Lower lobe of right lung (tissue), 2 donors: ENCODE measurements around the gene ANKH. TPM values are rescaled to one million over a fixed set of nuclear protein-coding genes. Genes with fewer than 3 reads are reported as not detected.

Source experiments
- ATAC-seq, 2 donors: fragments of 200-7000 bp; cut with Tn5 transposase; one replicate each; pipeline ENCODE4 v1.9.1; 2020 to 2022; ENCODE audit warnings: mild to moderate bottlenecking in 2 of 2, moderate library complexity in 2 of 2
- DNase-seq: peaks from one replicate; pipeline ENCODE4 v3.0.0-alpha.2; 2020
- H3K27ac ChIP-seq: fragments of 200-600 bp; one replicate; pipeline ENCODE4 v1.8.0; 2022
- H3K27me3 ChIP-seq: fragments of 200-600 bp; one replicate; pipeline ENCODE4 v1.8.0; 2022; ENCODE audit warnings: low read depth
- H3K36me3 ChIP-seq: fragments of 200-600 bp; one replicate; pipeline ENCODE4 v1.8.0; 2022; ENCODE audit warnings: mild to moderate bottlenecking
- H3K4me1 ChIP-seq: fragments of 200-600 bp; one replicate; pipeline ENCODE4 v1.8.0; 2022
- H3K4me3 ChIP-seq: fragments of 200-600 bp; one replicate; pipeline ENCODE4 v1.8.0; 2022; ENCODE audit warnings: mild to moderate bottlenecking
- H3K9me3 ChIP-seq: fragments of 200-600 bp; one replicate; pipeline ENCODE4 v1.8.0; 2022
- intact Hi-C: fragments of 100-400 bp; cut with DNase I; formaldehyde crosslinking; loops from one replicate; pipeline ENCODE4 v1.11.0; 2022
- total RNA-seq: library from RNA; stranded (reverse); fragmentation: NEBNext Ultra II Directional; extraction: Animal tissue kit (Norgen Biotek cat#: 25700); gene quantifications from one replicate; pipeline ENCODE4 v1.2.1, GENCODE V29; 2021
- TF ChIP-seq, protein P1 (sequence below): fragments of 200-600 bp; IDR thresholded peaks from one replicate; pipeline ENCODE4 v1.8.0; 2022; ENCODE audit warnings: antibody characterized with exemption, mild to moderate bottlenecking
- donor health status: DM: no; HTN: yes; CAD: no; lungs with severe emphysema.

The ANKH gene
- total RNA-seq, 1 donor from 2014 or later = 53.7 TPM

- TF ChIP-seq, protein P1, sequence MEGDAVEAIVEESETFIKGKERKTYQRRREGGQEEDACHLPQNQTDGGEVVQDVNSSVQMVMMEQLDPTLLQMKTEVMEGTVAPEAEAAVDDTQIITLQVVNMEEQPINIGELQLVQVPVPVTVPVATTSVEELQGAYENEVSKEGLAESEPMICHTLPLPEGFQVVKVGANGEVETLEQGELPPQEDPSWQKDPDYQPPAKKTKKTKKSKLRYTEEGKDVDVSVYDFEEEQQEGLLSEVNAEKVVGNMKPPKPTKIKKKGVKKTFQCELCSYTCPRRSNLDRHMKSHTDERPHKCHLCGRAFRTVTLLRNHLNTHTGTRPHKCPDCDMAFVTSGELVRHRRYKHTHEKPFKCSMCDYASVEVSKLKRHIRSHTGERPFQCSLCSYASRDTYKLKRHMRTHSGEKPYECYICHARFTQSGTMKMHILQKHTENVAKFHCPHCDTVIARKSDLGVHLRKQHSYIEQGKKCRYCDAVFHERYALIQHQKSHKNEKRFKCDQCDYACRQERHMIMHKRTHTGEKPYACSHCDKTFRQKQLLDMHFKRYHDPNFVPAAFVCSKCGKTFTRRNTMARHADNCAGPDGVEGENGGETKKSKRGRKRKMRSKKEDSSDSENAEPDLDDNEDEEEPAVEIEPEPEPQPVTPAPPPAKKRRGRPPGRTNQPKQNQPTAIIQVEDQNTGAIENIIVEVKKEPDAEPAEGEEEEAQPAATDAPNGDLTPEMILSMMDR = no peak
- Histone ChIP-seq H3K9me3 (no peaks in the 10 kb centered on the region), H3K27me3 (no peaks in the 10 kb centered on the region), H3K4me3 (no peak overlapping the region), H3K4me1 (peaks cover 14% of the 10 kb centered on the region), H3K36me3 (peaks cover 74% of the 10 kb centered on the region), H3K27ac (no peak overlapping the region)
- intact Hi-C loops = no loop called here
- ATAC-seq = no peak
- no peak for DNase-seq
Measured at GRCh38 chr5:14681236-14681752, 190.3 kb downstream of the ANKH start.

DNA sequence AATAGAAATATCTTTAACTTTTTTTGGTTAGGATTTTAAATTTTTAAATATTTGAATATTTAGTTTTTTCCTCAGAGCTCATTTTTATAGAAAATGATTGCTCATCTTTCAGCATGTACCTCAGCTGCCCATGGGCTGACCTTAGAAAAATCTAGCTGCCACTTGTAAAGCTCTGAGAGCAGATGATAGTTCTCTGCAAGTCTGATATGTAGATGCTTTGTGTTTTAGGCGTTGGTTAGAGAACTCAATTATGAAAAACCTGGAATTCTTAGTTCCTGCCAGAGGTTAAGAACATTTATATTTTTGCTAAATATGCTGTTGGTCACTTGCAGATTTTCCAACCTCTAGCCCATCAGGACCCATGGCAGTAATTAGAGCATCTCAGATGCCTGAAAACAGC is 192.0 kb downstream of the ANKH start:
- TF ChIP-seq, protein P1 = no peak
- intact Hi-C loops = no loop called here
- no peak overlapping the region for H3K4me3 ChIP-seq
- H3K36me3 ChIP-seq = peaks cover 61% of the 10 kb centered on the region
- H3K27me3 ChIP-seq = no peaks in the 10 kb centered on the region
- no peak overlapping the region for H3K27ac ChIP-seq
- no peak for DNase-seq
- H3K9me3 ChIP-seq = no peaks in the 10 kb centered on the region
- H3K4me1 ChIP-seq = peaks cover 30% of the 10 kb centered on the region
- no peak for ATAC-seq

DNA sequence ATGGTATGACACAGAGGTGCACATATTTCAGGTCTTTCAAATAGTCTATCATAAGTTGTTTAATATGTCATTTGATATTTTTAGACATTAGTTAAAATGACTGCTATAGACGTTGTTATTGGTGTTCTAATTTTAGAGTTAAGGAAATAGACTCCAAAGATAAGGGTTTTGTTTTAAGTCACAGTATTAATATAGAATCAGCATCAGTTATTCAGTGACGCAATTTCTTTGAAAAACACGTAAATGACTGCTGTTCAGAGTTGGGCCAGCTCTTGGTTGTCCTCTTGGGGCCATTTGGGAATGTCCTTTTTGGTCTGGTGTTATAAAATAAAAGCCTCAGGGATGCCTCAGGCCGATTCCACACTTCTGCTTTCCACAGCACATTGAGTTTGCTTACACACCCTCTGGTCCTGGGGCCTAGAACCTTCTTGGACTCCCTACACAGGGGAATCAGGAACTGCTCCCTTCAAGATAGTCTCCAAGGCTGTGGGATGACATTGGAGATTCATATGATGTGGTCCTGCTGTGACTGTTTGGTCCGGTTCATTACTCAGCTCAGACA is 192.7 kb downstream of the ANKH start:
- no peak for ATAC-seq
- peaks cover 54% of the 10 kb centered on the region for H3K36me3 ChIP-seq

DNA sequence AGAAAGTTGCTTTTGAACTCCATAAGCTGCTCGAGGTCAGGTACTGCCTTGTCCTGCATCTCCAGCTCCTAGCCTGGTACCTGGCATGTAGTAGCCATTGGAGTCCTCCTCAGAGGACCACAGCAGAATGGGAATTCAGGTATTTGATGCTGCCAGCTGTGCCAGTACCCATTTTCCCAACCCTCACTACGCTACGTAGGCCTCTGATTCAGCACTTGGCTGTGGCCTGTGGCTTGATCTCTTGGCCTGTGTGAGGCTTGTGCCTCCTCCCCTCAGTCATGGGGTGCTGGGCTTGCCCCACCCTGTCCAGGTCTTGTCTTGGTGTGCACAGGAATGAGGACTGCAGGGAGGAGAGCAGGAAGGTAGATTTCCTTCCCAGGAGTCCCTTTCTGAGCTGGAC is 195.3 kb downstream of the ANKH start:
- DNase-seq = no peak
- H3K27me3 ChIP-seq = no peaks in the 10 kb centered on the region
- peak; percentile 63 to 79 for ATAC-seq
- TF ChIP-seq, protein P1 = no peak
- peak overlapping the region; percentile 51 for H3K27ac ChIP-seq
- H3K9me3 ChIP-seq = no peaks in the 10 kb centered on the region
- peaks cover 59% of the 10 kb centered on the region for H3K4me1 ChIP-seq
- peak overlapping the region; percentile 12 for H3K4me3 ChIP-seq
- intact Hi-C loops = no loop called here
- H3K36me3 ChIP-seq = peaks cover 28% of the 10 kb centered on the region

More for the DNA sequence above, 192.7 kb downstream of the ANKH start:
- Histone ChIP-seq H3K9me3 (no peaks in the 10 kb centered on the region), H3K4me1 (peaks cover 37% of the 10 kb centered on the region), H3K27me3 (no peaks in the 10 kb centered on the region), H3K4me3 (no peak overlapping the region), H3K27ac (no peak overlapping the region)
- DNase-seq = no peak
- TF ChIP-seq, protein P1 = no peak
- intact Hi-C loops = no loop called here

GRCh38 chr5:14675865-14676300 is 195.7 kb downstream of the ANKH start:
- no peak for DNase-seq
- H3K27ac ChIP-seq = peak overlapping the region; percentile 51
- no peaks in the 10 kb centered on the region for H3K9me3 ChIP-seq
- H3K4me3 ChIP-seq = peak overlapping the region; percentile 12
- H3K4me1 ChIP-seq = peaks cover 64% of the 10 kb centered on the region
- ATAC-seq = peak in 1 of 2 donors; percentile 24
- peaks cover 24% of the 10 kb centered on the region for H3K36me3 ChIP-seq
- intact Hi-C loops = no loop called here
- TF ChIP-seq, protein P1 = no peak
- no peaks in the 10 kb centered on the region for H3K27me3 ChIP-seq
